Renal pelvis (tissue), 4 donors: ENCODE results near the gene CTNNBL1. TPM values are rescaled to one million over a fixed set of nuclear protein-coding genes. Genes with fewer than 3 reads are reported as not detected.
"Not testable (repeated sequence)": the region's sequence is repeated elsewhere in the genome, so short reads cannot be mapped to it uniquely, and the experiment has no call there.

Experiments
- DNase-seq: peaks from one replicate; pipeline ENCODE4 v3.0.0-alpha.2; 2013
- polyA plus RNA-seq, 3 donors: library from polyadenylated mRNA; unstranded; fragments of 120-200 nt; gene quantifications; one replicate each; pipeline ENCODE4 v1.2.1, GENCODE V29; 2013; ENCODE audit not compliant: insufficient read length in 3 of 3

Gene CTNNBL1
- polyA plus RNA-seq, 3 donors, result 47.0 to 60.0 (median 50.2) TPM

GRCh38 chr20:37846573-37846972, 152.7 kb downstream of the CTNNBL1 start:
- no peak for DNase-seq

DNA sequence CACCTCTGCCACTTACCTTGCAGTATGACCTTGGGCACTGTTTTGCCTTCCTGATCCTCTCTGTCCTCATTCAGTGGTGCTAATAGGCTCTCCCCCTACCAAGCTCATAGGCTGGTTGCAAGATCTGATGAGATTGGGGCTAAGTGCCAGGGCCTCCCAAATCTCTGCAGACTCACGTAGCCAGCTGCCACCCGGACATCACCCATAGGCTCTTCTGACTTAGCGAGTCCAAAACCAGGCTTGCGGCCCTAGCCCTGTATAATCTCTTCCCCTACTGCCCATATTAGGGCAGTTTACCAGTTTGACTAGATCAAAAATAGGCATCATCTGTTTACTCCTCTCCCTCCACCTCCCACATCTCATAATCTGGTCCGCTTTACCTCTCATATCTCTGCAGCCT, 154.9 kb downstream of the CTNNBL1 start:
- no peak for DNase-seq

DNA sequence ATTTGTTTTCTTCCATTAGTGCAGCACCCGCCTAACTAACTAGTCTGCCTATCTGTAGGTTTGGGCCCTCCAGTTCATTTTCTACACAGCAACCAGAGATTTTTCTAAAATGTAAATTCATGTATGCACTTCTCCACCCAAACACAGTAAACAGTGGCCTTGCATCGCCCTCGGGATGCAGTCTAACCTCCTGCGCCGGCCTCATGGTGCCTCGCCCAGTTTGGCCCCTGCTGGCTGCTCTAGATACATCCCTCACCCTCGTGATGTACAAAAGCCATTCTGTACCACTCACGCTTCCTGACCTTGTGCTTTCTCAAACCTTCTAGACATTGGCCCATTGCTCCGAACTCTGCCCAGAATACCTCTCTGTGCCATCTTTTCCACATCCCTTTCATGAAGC, 155.3 kb downstream of the CTNNBL1 start:
- DNase-seq, result no peak

- no peak for DNase-seq
Observed at GRCh38 chr20:37849566-37849965, 155.7 kb downstream of the CTNNBL1 start.

GRCh38 chr20:37850036-37850592, 156.3 kb downstream of the CTNNBL1 start:
- no peak for DNase-seq

GRCh38 chr20:37850724-37851355, 157.0 kb downstream of the CTNNBL1 start:
- DNase-seq, result no peak

GRCh38 chr20:37852666-37853065, 158.8 kb downstream of the CTNNBL1 start:
- DNase-seq, result no peak

- DNase-seq, result no peak
Observed at GRCh38 chr20:37853823-37854375, 160.1 kb downstream of the CTNNBL1 start.

DNA sequence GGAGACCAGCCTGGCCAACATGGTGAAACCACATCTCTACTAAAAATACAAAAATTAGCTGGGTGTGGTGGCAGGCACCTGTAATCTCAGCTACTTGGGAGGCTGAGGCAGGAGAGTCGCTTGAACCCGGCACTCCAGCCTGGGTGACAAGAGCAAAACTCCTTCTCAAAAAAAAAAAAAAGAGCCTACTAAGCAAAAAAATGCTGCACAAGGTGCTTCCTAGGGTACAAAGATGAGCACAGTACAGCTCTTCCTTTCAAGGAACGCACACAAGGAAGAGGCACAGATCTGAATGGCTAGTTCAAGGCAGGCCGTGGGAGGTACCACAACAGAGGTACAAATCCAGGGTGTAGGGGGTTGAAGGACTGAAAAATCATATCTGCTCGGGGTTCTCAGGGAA, 162.2 kb downstream of the CTNNBL1 start:
- not testable (repeated sequence) for DNase-seq

DNA sequence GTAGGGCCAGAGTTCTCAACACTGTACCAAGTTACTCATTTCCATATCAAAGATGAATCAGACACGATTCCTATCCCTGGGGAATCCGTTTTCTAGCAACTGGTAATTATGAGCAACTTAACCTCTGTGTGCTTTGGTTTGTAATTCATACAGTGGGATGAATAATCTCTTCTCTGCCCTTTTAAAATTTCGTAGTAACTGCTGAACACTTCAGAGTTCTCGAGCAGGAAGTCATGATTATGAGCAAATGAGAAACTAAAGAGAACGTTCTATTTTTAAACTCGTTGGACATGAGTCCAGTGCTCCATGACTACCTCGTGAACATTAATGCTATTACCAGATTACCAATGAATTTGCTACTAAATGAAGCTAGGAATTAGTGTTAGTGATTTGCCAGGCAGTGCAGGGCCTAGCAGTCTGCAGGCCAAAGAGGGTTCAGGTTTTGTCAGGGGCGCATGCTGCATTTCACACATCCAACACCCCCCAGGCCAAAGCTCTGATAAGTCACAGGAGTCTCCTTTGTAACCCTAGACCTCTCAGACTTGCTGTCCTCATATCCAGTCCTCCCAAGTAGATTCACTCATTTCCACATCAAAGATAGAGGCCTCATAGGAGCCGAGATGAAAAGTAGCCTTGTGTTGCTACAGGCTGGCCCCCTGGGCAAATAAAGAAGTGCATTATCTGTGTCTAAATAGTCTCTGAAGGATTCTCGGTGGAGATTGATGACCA, 163.3 kb downstream of the CTNNBL1 start:
- DNase-seq, result no peak

GRCh38 chr20:37859406-37860171, 165.8 kb downstream of the CTNNBL1 start:
- no peak for DNase-seq

GRCh38 chr20:37863289-37863688, 169.5 kb downstream of the CTNNBL1 start:
- no peak for DNase-seq

DNA sequence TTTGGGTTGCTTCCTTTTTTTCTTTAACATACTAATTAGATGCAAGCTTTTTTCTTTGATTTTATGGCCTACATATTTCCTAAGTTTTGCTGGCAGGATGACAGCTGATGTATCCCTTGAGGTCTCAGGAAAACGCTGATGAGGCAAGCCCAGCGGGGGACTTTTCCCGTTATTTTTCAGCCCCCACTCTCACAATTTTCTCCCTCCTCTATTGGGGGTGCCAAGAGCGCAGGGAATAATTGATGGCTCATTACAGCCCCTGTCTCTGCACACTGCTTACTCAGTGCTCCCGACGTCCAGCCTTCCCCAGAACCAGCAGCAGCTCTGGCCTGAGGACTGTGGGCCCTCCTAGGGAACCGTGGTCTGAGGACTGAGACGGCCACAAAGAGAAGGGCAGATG, 170.5 kb downstream of the CTNNBL1 start:
- no peak for DNase-seq

GRCh38 chr20:37866051-37866450, 172.2 kb downstream of the CTNNBL1 start:
- no peak for DNase-seq

DNA sequence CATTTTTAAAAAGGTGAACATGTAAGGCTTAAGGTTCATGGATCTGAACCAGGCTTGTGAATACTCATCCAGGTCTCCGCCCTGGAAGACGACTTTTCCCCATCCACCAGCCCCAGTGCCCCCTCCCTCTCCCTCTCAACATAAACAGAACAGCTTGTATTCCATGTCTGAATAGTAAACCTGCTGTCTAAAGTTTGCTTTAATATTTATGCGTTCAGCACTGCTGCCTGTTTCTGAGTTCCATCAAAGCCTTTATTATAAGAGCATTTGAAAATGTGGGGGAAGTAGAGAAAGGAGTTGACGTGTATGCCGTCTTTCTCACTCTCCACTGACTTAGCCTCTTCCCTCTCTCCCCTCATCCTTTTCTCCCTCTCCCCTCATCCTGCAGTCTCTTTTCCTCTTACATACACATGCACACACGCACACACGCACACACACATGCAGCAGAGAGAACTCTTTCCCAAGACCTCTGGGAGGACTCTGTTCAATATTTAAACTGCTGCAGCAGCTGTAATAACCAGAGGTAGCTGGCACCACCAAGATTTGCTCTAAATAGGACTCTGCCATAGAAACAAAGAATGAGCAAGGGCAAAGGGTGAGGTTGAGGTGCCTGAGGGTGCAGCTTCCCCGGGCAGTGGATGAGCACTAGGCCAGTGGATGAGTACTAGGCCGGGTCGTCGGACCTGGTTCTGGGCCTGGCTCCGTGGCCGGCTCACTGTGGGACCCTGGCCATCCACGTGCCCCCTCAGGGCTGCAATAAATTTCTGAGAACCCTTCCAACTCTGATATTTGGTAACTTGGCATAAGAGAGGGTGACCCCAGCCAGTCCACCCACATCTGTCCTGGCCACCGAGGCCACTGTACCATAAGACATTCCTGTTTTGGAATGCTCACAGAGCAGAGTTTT, 173.7 kb downstream of the CTNNBL1 start:
- no peak for DNase-seq

GRCh38 chr20:37868851-37869333, 175.1 kb downstream of the CTNNBL1 start:
- DNase-seq, result no peak

- no peak for DNase-seq
Observed at GRCh38 chr20:37869334-37869861, 175.6 kb downstream of the CTNNBL1 start.

- no peak for DNase-seq
Observed at GRCh38 chr20:37870294-37870693, 176.5 kb downstream of the CTNNBL1 start.

DNA sequence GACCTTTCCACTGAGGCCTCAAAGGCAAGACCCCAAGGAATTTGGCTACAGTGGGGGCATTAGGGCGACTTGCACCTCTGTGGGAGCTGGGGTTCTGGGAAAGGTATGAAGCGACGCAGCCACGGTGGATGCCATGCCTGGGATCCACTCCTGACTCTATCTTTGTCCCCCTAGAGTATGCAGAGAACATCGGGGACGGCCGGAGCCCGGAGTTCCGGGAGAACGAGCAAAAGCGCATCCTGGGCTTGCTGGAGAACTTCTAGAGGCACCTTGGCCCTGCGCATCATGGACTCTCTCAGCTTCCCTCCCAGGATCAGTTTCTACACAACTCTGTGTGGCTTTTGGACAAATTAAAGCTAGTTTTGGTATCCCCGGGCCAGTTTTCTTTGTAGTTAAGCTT, 177.9 kb downstream of the CTNNBL1 start:
- DNase-seq, result no peak

- DNase-seq, result no peak
Observed at GRCh38 chr20:37872161-37872560, 178.3 kb downstream of the CTNNBL1 start.

DNA sequence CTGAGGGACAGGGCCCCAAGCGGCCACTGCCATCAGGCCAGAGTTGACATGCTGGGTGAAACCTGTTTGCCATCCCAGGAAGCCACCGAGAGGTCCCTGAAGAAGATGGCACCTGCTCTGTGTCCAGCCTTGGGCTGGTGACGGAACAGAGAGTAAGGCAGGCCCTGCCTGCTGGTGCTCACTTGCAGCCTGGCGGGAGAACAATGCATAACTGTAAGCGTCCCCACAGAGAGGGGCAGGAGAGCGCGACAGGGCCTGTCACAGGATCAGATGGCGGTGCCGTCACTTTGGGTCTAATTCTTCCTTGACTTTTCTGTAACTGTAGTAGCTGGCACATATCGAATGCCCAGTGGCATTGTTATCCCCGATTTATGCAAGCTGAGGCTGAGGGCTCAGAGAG, 180.1 kb downstream of the CTNNBL1 start:
- DNase-seq, result no peak
